Left lobe of liver (tissue), 2 donors: ENCODE data around the gene KRT17. TPM values are rescaled to one million over a fixed set of nuclear protein-coding genes. Genes with fewer than 3 reads are reported as not detected.

Experiments used
- ATAC-seq: fragments of 200-7000 bp; cut with Tn5 transposase; one replicate; pipeline ENCODE4 v1.9.1; 2020; ENCODE audit warnings: mild to moderate bottlenecking, moderate library complexity
- DNase-seq: peaks from one replicate; pipeline ENCODE4 v3.0.0-alpha.2; 2020; ENCODE audit warnings: low spot score
- total RNA-seq: library from RNA; stranded (reverse); gene quantifications from one replicate; pipeline ENCODE4 v1.2.1, GENCODE V29; 2021
- donor health status: DM: no; HTN: no; CAD: no; lungs with moderate emphysema.
- donor health status: DM: no; HTN: yes; CAD: no.

Gene KRT17
- total RNA-seq = not detected

GRCh38 chr17:41624208-41625101, at the start of gene KRT17:
Gene KRT17, minus strand, starts transcription at chr17:41624575. Its CDS starts 66 bp downstream, at chr17:41624509.
- ATAC-seq (no peak), DNase-seq (no peak)

DNA sequence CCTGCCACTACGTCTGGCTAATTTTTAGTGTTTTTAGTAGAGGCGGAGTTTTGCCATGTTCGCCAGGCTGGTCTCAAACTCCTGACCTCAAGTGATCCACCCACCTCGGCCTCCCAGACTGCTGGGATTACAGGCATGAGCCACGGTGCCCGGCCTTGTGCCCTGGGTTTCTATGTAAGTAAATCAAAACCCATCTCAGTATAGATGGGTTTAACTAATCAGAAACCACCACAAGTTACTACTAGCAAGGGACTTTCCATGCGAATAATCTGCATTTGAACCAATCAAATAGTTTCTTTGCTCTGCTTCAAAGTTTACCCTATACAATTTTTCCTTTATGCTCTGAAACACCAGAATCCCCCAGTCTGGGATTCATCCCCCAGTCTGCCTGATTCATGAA, 47.8 kb upstream of the KRT17 start:
- ATAC-seq (no peak), DNase-seq (no peak)

GRCh38 chr17:41667280-41668041, 43.1 kb upstream of the KRT17 start:
- no peak for DNase-seq
- ATAC-seq = no peak

- DNase-seq (peak; percentile 85), ATAC-seq (peak; percentile 81)
Observed at GRCh38 chr17:41666708-41667279, 42.4 kb upstream of the KRT17 start.

DNA sequence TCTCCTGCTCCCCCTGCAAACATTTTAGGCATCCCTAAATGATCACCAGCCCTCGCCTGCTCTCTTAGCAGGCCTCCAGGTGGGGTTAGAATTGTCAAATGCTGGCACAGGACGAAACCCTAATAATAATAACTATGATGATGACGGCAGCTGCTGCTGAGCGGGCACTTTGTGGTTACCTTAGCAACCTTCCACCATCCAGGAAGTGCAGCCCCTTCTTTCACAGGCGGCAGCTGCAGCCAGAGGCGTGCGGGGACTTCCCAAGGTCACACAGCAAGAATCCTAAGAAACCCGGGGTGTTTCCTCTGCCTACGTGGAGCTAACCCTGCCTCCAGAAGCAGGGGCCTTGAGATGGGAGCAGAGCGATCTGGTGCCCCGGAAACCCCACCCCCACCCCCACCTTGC, 41.9 kb upstream of the KRT17 start:
- DNase-seq = no peak
- peak; percentile 5 for ATAC-seq

DNA sequence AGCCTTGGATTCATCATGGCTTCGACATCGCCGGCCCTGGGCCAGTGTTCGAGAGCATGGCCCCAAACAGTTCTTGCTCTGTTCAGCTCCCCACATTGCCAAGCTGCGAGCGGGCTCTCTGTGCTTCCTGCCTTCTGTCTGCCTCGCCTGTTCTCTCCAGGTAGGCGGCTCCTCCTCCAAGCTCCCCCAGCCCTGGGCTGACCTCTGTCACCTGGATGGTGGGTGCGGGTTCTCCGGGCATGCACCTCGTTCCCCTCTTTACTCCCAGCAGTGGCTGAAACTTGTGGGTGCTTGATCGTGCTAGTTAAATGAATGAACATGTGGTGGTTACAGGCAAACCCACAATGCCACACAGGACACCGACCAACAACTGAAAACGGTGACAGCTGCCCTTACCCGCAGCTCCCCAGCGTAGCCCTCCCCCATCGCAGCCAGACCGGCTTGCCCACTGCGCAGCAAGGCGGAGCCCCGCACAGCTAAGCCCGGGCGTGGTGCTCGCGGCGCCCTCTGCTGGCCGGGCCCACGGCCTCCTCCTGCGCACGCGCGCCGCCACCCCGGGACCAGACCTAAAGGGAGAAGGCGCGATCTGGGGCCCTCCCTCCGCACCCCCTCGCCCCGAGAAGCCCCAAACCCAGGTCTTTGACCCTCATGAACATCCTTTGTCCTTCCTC, 41.3 kb upstream of the KRT17 start:
- peak; percentile 86 for ATAC-seq
- DNase-seq = peak; percentile 90

DNA sequence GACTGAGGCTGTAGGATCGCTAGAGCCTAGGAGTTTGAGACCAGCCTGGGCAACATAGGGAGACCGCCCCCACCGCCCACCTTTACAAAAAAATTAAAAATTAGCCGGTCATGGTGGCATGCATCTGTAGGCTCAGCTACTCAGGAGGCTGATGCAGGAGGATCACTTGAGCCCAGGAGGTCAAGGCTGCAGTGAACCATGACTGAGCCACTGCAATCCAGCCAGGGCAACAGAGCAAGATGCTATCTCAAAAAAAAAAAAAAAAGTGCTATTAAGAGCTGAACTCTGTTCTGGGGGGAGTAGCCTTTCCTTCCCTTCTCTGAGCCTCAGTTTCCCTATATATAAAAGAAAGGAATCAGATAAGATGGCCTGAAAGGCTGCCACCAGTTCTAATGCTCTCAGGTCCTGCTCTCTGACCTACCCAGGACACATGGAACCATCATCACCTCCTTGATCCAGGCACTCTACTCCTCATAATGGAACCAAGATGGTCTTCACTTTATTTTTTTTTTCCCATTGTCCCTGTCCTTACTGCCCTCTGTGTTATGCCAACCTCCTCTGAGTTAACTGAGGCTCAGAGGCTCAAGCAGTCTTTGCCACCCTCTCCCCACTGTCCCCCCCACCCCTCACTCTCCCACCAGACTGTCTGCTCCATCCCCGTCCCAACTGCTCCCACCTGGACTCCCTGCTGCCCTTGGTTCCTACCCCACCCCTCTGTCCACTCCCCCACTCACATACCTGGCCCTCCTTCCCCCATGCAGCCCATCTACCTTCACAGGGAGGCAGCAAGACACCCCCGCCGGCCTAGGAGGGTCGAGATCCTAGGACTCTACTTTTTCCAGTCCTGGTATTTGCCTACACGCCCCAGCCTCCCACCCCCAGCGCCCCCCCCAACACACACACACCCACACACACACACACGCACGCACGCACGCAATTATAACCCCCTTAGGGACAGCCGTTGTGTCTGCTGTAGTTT, 40.5 kb upstream of the KRT17 start:
- ATAC-seq (no peak), DNase-seq (no peak)

- DNase-seq (no peak), ATAC-seq (no peak)
Observed at GRCh38 chr17:41664172-41664457, 39.7 kb upstream of the KRT17 start.

DNA sequence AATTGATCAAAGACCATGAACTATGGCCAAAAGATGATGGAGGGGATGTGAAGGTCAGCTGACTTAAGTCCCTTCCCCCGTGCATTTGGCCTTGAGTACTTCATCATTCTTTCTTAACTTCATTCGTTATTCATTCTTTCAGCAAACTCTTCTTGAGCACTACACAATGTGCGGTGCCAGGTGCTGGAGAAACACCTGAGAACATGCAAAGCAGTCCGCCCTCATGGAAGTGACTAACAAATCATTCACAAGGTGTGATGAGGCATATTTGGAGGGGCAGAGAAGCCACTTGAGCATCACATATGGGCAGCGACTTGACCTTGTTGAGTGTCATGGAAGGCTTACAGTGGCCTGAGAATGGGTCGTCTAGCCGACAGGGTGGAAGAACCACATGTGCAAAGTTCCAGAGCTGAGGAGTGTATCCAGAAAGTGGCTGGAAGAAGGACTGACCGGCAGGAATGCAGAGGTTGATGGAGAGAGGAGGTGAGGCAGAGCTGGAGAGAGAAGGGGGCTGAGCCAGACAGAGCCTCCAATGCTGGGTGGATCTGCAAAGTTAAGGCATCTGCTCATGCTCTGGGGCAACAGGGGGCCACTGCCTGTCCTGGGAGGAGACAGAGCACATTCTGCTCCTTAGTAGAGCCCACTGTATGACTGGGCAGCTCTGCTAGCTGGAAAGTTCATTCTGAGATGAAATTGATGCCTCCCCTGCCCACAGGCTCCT, 39.2 kb upstream of the KRT17 start:
- ATAC-seq (no peak), DNase-seq (no peak)

GRCh38 chr17:41660221-41660711, 35.9 kb upstream of the KRT17 start:
- no peak for DNase-seq
- ATAC-seq = no peak

GRCh38 chr17:41659427-41660212, 35.2 kb upstream of the KRT17 start:
- ATAC-seq (no peak), DNase-seq (no peak)

DNA sequence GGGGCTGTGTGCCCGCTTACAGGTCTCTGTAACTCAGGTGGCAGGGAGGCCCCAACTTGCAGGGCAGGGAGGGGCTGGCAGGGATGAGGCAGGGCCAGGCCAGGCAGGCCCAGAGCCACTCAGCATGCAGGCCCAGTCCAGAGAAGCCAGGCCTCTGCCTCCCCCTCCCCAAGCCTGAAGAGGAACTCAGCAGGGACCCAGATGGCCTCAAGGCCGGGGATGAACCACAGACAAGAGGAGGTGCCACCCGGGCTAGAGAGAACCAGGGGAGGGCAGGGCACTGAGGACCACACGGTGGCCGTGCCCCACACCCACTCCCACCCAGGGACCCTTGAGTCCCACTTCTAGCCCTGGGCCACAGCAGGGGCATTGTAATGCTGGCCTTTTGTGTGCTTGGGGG, 34.5 kb upstream of the KRT17 start:
- ATAC-seq = no peak
- DNase-seq = no peak

- DNase-seq (no peak), ATAC-seq (no peak)
Observed at GRCh38 chr17:41657936-41658335, 33.6 kb upstream of the KRT17 start.

GRCh38 chr17:41657176-41657754, 32.9 kb upstream of the KRT17 start:
- no peak for ATAC-seq

GRCh38 chr17:41656249-41657023, 32.1 kb upstream of the KRT17 start:
- ATAC-seq (no peak), DNase-seq (no peak)

More at GRCh38 chr17:41657176-41657754, 32.9 kb upstream of the KRT17 start:
- no peak for DNase-seq

- ATAC-seq = no peak
- no peak for DNase-seq
Observed at GRCh38 chr17:41655611-41656111, 31.3 kb upstream of the KRT17 start.
